Kidney (tissue), 14 donors: ENCODE data around the gene UNC13C. TPM values are rescaled to one million over a fixed set of nuclear protein-coding genes. Genes with fewer than 3 reads are reported as not detected.

ENCODE experiments used
- DNase-seq, 5 donors: peaks; one replicate each; pipeline ENCODE4 v3.0.0-alpha.2; 2013 to 2020
- FAIRE-seq: peaks from 2 replicates; lab custom pipeline; 2012; peaks lifted over from hg19 to GRCh38; lab: Jason Lieb, UNC
- H3K27ac ChIP-seq, 2 donors: one replicate each; pipeline ENCODE4 v1.7.0; 2013; ENCODE audit warnings: low read depth in 2 of 2, low read length in 2 of 2, inconsistent platforms in 1 of 2
- H3K27me3 ChIP-seq: one replicate; pipeline ENCODE4 v1.7.1; 2013; ENCODE audit warnings: low read length, inconsistent platforms; ENCODE audit not compliant: control insufficient read depth, insufficient read depth
- H3K36me3 ChIP-seq, 3 donors: one replicate each; pipeline versions ENCODE4 v1.7.0 to v1.7.1; 2013; ENCODE audit warnings: low read length in 3 of 3, control low read depth in 1 of 3, inconsistent platforms in 1 of 3; ENCODE audit not compliant: insufficient read depth in 3 of 3, control insufficient read depth in 2 of 3
- H3K4me1 ChIP-seq, 3 donors: one replicate each; pipeline versions ENCODE4 v1.7.0 to v1.7.1; 2013; ENCODE audit warnings: low read length in 3 of 3, inconsistent platforms in 1 of 3, low read depth in 1 of 3; ENCODE audit not compliant: control insufficient read depth in 2 of 3, insufficient read depth in 2 of 3
- H3K4me3 ChIP-seq, 3 donors: one replicate each; pipeline versions ENCODE4 v1.7.0 to v1.8.1; 2013; ENCODE audit warnings: low read length in 3 of 3, control low read depth in 1 of 3, inconsistent platforms in 1 of 3
- H3K9ac ChIP-seq, 3 donors: one replicate each; pipeline versions ENCODE4 v1.7.0 to v1.7.1; 2013; ENCODE audit warnings: low read length in 3 of 3, control low read depth in 1 of 3, inconsistent platforms in 1 of 3
- H3K9me3 ChIP-seq, 3 donors: one replicate each; pipeline versions ENCODE4 v1.7.0 to v1.7.1; 2013; ENCODE audit warnings: low read length in 3 of 3, control low read depth in 1 of 3, inconsistent platforms in 1 of 3; ENCODE audit not compliant: control insufficient read depth in 2 of 3, insufficient read depth in 1 of 3
- intact Hi-C: fragments of 100-400 bp; cut with DNase I; formaldehyde crosslinking; loops from one replicate; pipeline ENCODE4 v1.11.1; 2022
- polyA plus RNA-seq: library from polyadenylated mRNA; stranded (reverse); fragments of 350-450 nt; fragmentation: Illumina TruSeq; extraction: RNeasy Lipid Tissue Mini Kit (QIAGEN cat#74804); gene quantifications from one replicate; pipeline ENCODE4 v1.2.3, GENCODE V29; 2014; ENCODE audit warnings: low read depth, low replicate concordance; ENCODE audit not compliant: insufficient read depth
- total RNA-seq: library from RNA; stranded (reverse); fragmentation: NEBNext Ultra II Directional; extraction: Animal tissue kit (Norgen Biotek cat#: 25700); gene quantifications from one replicate; pipeline ENCODE4 v1.2.1, GENCODE V29; 2021
- TF ChIP-seq, protein P1 (sequence below): IDR thresholded peaks from 3 replicates; pipeline ENCODE4 v1.5.1; 2012; ENCODE audit warnings: mild to moderate bottlenecking, moderate library complexity, borderline replicate concordance; ENCODE audit not compliant: insufficient read depth; ENCODE audit errors: extremely low read depth
- donor health status: control.
- donor health status: control.
- donor health status: control.
- donor health status: control.
- donor health status: control.
- donor health status: DM: yes; HTN: yes; CAD: no.
- donor health status: Normal renal cell carcinoma (clear cell type).

UNC13C gene
- total and polyA plus RNA-seq, 2 donors from 2014 or later, result 0.19 to 0.45 TPM

DNA sequence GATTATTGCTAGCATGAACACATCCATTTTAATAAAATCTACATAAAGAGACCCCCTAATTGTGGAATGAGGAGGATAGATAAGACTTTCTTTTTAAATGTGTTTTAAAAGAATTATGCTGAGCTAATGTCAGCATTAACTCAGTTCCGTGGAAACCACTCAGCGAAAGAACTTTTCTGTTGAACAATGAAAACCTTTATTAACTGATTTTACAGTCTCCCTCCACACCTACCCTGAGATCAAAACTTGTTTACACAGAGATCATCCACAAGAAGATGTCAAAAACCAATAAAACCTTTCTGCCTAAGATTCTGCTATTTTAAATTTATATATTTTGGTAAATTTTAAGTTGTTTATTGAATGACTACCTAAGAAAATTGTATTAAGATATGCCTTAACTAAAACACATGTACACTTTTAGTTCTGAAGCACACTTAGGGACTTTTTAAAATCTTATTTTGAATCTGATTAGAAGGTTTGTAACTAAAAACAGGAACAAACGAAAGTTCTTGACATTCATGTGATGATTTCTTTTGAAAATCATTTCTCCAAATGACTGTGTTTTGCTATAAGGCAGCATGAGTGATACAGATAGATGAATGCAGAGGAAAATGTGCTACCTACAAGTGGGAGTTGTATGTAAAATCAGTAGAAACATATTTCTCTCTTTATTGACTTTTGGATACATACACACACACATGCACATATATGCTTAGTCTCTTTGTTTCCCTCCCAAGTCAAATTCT is 369.0 kb downstream of the UNC13C start:
- FAIRE-seq (no peak), DNase-seq (no peak)
- Histone ChIP-seq H3K36me3 (no peaks in the 10 kb centered on the region), H3K27ac (no peak overlapping the region), H3K4me1 (no peaks in the 10 kb centered on the region), H3K4me3 (no peak overlapping the region), H3K27me3 (no peaks in the 10 kb centered on the region), H3K9ac (no peak overlapping the region), H3K9me3 (no peaks in the 10 kb centered on the region)
- intact Hi-C loops, result no loop called here
- TF ChIP-seq, protein P1, sequence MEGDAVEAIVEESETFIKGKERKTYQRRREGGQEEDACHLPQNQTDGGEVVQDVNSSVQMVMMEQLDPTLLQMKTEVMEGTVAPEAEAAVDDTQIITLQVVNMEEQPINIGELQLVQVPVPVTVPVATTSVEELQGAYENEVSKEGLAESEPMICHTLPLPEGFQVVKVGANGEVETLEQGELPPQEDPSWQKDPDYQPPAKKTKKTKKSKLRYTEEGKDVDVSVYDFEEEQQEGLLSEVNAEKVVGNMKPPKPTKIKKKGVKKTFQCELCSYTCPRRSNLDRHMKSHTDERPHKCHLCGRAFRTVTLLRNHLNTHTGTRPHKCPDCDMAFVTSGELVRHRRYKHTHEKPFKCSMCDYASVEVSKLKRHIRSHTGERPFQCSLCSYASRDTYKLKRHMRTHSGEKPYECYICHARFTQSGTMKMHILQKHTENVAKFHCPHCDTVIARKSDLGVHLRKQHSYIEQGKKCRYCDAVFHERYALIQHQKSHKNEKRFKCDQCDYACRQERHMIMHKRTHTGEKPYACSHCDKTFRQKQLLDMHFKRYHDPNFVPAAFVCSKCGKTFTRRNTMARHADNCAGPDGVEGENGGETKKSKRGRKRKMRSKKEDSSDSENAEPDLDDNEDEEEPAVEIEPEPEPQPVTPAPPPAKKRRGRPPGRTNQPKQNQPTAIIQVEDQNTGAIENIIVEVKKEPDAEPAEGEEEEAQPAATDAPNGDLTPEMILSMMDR, result no peak

DNA sequence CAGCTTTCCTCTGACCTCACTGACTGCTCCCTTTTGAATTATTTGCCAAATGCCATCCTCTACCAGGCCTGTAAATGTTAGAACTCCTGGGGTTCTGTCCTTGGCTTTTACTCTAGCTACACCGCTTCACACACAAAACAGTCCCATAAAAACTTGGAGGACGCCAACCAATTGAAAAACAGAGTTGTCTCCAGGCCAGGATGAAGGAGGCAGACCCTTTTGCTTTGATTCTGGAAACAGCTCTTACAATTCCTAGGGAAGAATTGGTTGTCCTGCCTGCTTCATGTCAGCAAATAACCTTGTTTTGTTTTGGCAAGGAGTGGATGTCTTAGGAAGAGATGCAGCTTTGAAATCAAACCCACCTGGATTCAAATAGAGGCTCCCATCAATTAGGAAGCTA is 375.5 kb downstream of the UNC13C start:
- H3K9me3 ChIP-seq, result no peaks in the 10 kb centered on the region
- no peaks in the 10 kb centered on the region for H3K36me3 ChIP-seq
- H3K27ac ChIP-seq, result no peak overlapping the region
- no peaks in the 10 kb centered on the region for H3K4me1 ChIP-seq
- intact Hi-C loops, result no loop called here
- no peak for DNase-seq
- no peaks in the 10 kb centered on the region for H3K27me3 ChIP-seq
- no peak overlapping the region for H3K4me3 ChIP-seq
- TF ChIP-seq, protein P1, result no peak
- FAIRE-seq, result no peak
- H3K9ac ChIP-seq, result no peak overlapping the region

DNA sequence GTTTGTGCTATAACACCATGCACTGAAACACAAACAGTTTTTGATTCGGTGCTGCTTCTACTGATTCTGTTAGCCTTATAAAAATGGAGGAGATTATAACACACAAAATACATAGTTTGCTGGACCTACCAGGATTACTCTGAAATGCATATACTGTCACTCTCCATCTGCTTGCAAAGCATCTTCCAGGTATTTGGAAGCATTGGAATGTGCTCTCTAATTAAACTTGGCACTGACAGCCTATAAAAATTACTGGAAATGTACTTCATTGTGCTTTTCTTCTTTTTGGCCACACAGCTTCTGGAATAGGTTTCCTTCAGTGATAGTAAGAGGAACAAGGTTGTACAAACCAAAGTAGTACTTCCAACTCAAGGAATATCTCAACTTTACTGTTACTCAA is 376.1 kb downstream of the UNC13C start:
- TF ChIP-seq, protein P1, result no peak
- Histone ChIP-seq H3K36me3 (no peaks in the 10 kb centered on the region), H3K27me3 (no peaks in the 10 kb centered on the region), H3K4me1 (no peaks in the 10 kb centered on the region), H3K9ac (no peak overlapping the region), H3K4me3 (no peak overlapping the region), H3K27ac (no peak overlapping the region), H3K9me3 (peaks cover 0 to 2% (median 0%) of the 10 kb centered on the region in 3 donors)
- DNase-seq, result no peak
- FAIRE-seq, result no peak
- intact Hi-C loops, result no loop called here
